B cell (primary cell): Measurements from ENCODE around the gene TAF11L13.
"Not testable (repeated sequence)": the region's sequence is repeated elsewhere in the genome, so short reads cannot be mapped to it uniquely, and the experiment has no call there.

Source experiments
- CTCF ChIP-seq: fragments of 200-600 bp; IDR thresholded peaks from one replicate; pipeline ENCODE4 v1.8.0; 2022; ENCODE audit warnings: antibody characterized with exemption, mild to moderate bottlenecking
- EZH2 ChIP-seq: IDR thresholded peaks from 2 replicates; pipeline ENCODE4 v1.6.1; 2012; ENCODE audit warnings: borderline replicate concordance, low read depth, mild to moderate bottlenecking, moderate library complexity, low read length; ENCODE audit not compliant: insufficient read depth, poor library complexity, severe bottlenecking

- TF ChIP-seq EZH2, CTCF: not testable (repeated sequence)
Observed at GRCh38 chr5:17594255-17594654, 37.6 kb upstream of the TAF11L13 start, which contains the start of gene TAF11L9.
